A549 (cell line): ENCODE data around the gene C2orf42. TPM values are rescaled to one million over a fixed set of nuclear protein-coding genes. Genes with fewer than 3 reads are reported as not detected.
A peak's percentile ranks its signal among the peaks of the same experiment; 100 is the strongest.

Experiments used
- ATAC-seq, 2 experiments: fragments of 200-7000 bp in 1 of 2; fragments of >200 bp in 1 of 2; cut with Nextera tagmentation in 1 of 2; cut with Tn5 transposase in 1 of 2; 3 replicates each; pipeline versions ENCODE4 v1.8.0 to v1.9.1; 2018 to 2020; ENCODE audit warnings: mild to moderate bottlenecking in 1 of 2, moderate library complexity in 1 of 2
- CTCF ChIA-PET: fragments of 300-600 bp; sonication (Branson Sonifier 250); formaldehyde crosslinking; extraction: SDS; loops from one replicate; lab custom pipeline; 2021; ENCODE audit warnings: antibody characterized with exemption, inconsistent platforms; lab: Yijun Ruan, JAX
- POLR2A ChIA-PET: fragments of 350-600 bp; formaldehyde crosslinking; extraction: SDS; loops from one replicate; lab custom pipeline; 2021; ENCODE audit warnings: antibody characterized with exemption, inconsistent platforms; lab: Yijun Ruan, JAX
- DNase-seq, 2 experiments: peaks; one replicate each; pipeline versions ENCODE4 v3.0.0 to v3.0.0-alpha.2; 2011 to 2016; ENCODE audit warnings: low read depth in 1 of 2, low spot score in 1 of 2
- FAIRE-seq: peaks from 2 replicates; lab custom pipeline; 2011; peaks lifted over from hg19 to GRCh38; lab: Jason Lieb, UNC
- H3K27ac ChIP-seq, 2 experiments: fragments of >200 bp; sonication (Bioruptor Twin); formaldehyde crosslinking; 3 replicates each; pipeline ENCODE4 v1.5.1; 2016 to 2017
- H3K4me1 ChIP-seq: fragments of >200 bp; sonication (Bioruptor Twin); formaldehyde crosslinking; 3 replicates; pipeline ENCODE4 v1.6.1; 2016
- H3K4me2 ChIP-seq: fragments of >200 bp; sonication (Bioruptor Twin); formaldehyde crosslinking; 3 replicates; pipeline ENCODE4 v1.6.1; 2016
- H3K4me3 ChIP-seq: fragments of >200 bp; sonication (Bioruptor Twin); formaldehyde crosslinking; 3 replicates; pipeline ENCODE4 v1.5.1; 2016
- H3K9me3 ChIP-seq: fragments of >200 bp; sonication (Bioruptor Twin); formaldehyde crosslinking; 3 replicates; pipeline ENCODE4 v1.6.1; 2016
- CHD4 ChIP-seq: fragments of 200-600 bp; sonication (generic); IDR thresholded peaks from 2 replicates; pipeline ENCODE4 v1.6.1; 2016; ENCODE audit warnings: antibody characterized with exemption, mild to moderate bottlenecking, borderline replicate concordance
- EHMT2 ChIP-seq: fragments of 200-600 bp; sonication (generic); IDR thresholded peaks from 2 replicates; pipeline ENCODE4 v1.6.1; 2016; ENCODE audit warnings: antibody characterized with exemption, low read depth, mild to moderate bottlenecking, moderate library complexity
- ESRRA ChIP-seq: fragments of 150-350 bp; IDR thresholded peaks from 2 replicates; pipeline ENCODE4 v1.6.1; 2014; ENCODE audit warnings: mild to moderate bottlenecking, low read length, borderline replicate concordance
- FOSB ChIP-seq: fragments of 250-450 bp; sonication (Bioruptor Pico); IDR thresholded peaks from 2 replicates; pipeline ENCODE4 v1.5.0; 2020; ENCODE audit warnings: mild to moderate bottlenecking, moderate library complexity
- GATA3 ChIP-seq: IDR thresholded peaks from 2 replicates; pipeline ENCODE4 v1.6.1; 2012; ENCODE audit warnings: borderline replicate concordance
- HDAC2 ChIP-seq: fragments of 200-600 bp; sonication (generic); IDR thresholded peaks from 2 replicates; pipeline ENCODE4 v1.6.1; 2016
- HEYL ChIP-seq: fragments of 250-450 bp; sonication (Bioruptor Pico); IDR thresholded peaks from 2 replicates; pipeline ENCODE4 v1.8.0; 2021; ENCODE audit warnings: mild to moderate bottlenecking, moderate library complexity
- HOXB13 ChIP-seq: fragments of 250-450 bp; sonication (Bioruptor Pico); IDR thresholded peaks from 2 replicates; pipeline ENCODE4 v1.5.0; 2020; ENCODE audit warnings: low read depth, mild to moderate bottlenecking, moderate library complexity
- JUN ChIP-seq, 2 experiments: fragments of >200 bp; sonication (Bioruptor Twin); formaldehyde crosslinking; IDR thresholded peaks; 2 replicates in 1 of 2; 3 replicates in 1 of 2; pipeline ENCODE4 v1.6.1; 2016 to 2017
- JUNB ChIP-seq: fragments of >200 bp; sonication (Bioruptor Twin); formaldehyde crosslinking; IDR thresholded peaks from 2 replicates; pipeline ENCODE4 v1.6.1; 2016
- MAX ChIP-seq: IDR thresholded peaks from 2 replicates; pipeline ENCODE4 v1.6.1; 2012
- MAZ ChIP-seq: fragments of 150-350 bp; IDR thresholded peaks from 2 replicates; pipeline ENCODE4 v1.6.1; 2014; ENCODE audit warnings: antibody characterized with exemption, low read depth, low read length, borderline replicate concordance
- NFE2L2 ChIP-seq: fragments of 150-350 bp; conservative IDR thresholded peaks from 2 replicates; pipeline ENCODE4 v1.6.1; 2014; ENCODE audit warnings: low read length
- NR3C1 ChIP-seq: fragments of >200 bp; sonication (Bioruptor Twin); formaldehyde crosslinking; IDR thresholded peaks from 3 replicates; pipeline ENCODE4 v1.6.1; 2017
- RCOR1 ChIP-seq: fragments of 150-350 bp; IDR thresholded peaks from 2 replicates; pipeline ENCODE4 v1.6.1; 2014; ENCODE audit warnings: antibody characterized with exemption, low read length, low read depth
- REST ChIP-seq: fragments of 200-600 bp; sonication (generic); IDR thresholded peaks from 2 replicates; pipeline ENCODE4 v1.6.1; 2016; ENCODE audit warnings: antibody characterized with exemption, mild to moderate bottlenecking, moderate library complexity
- RNF2 ChIP-seq: fragments of 200-600 bp; sonication (generic); IDR thresholded peaks from 2 replicates; pipeline ENCODE4 v1.6.1; 2016; ENCODE audit warnings: low read depth, mild to moderate bottlenecking, antibody characterized with exemption, moderate library complexity, borderline replicate concordance
- SMC3 ChIP-seq: fragments of >200 bp; sonication (Bioruptor Twin); formaldehyde crosslinking; IDR thresholded peaks from 3 replicates; pipeline ENCODE4 v1.6.1; 2018; ENCODE audit warnings: inconsistent platforms
- TFCP2L1 ChIP-seq: fragments of 250-450 bp; sonication (Bioruptor Pico); IDR thresholded peaks from 2 replicates; pipeline ENCODE4 v1.5.0; 2021; ENCODE audit warnings: mild to moderate bottlenecking
- ZC3H11A ChIP-seq: fragments of 450-650 bp; IDR thresholded peaks from 2 replicates; pipeline ENCODE4 v1.6.1; 2014; ENCODE audit warnings: antibody characterized with exemption, mild to moderate bottlenecking
- WGBS: methylation state at CpG from one replicate; pipeline ENCODE4 v1.1.6; 2017; ENCODE audit errors: missing lambda C conversion rate; 5-methylcytosine and 5-hydroxymethylcytosine counted together
- polyA plus RNA-seq, 4 experiments: library from polyadenylated mRNA; depleted of rRNA in 3 of 4; stranded (reverse); fragments of >200 nt; fragmentation: RNase III in 1 of 4; extraction: RNeasy Plus Mini Kit Qiagen cat#74134 plus additional on column Dnase treatment in 1 of 4; gene quantifications; 2 replicates in 3 of 4; 3 replicates in 1 of 4; pipeline ENCODE4 v1.2.3, GENCODE V29; 2011 to 2017
- TF ChIP-seq, protein P1 (sequence below): fragments of >200 bp; sonication (Bioruptor Twin); formaldehyde crosslinking; IDR thresholded peaks from 3 replicates; pipeline ENCODE4 v1.6.1; 2016

Gene C2orf42
- polyA plus RNA-seq, 2 of the 4 experiments (the other 2 are of a cell fraction): 9.5 to 10.4 TPM

- POLR2A ChIA-PET: interaction anchor here (0.6 to 1.3 kb wide), 3 partner anchors 8 to 20 kb away, joined by 3 to 6 read pairs (median 4); no protein-coding TSS in a partner anchor
- H3K4me2 ChIP-seq: no peak overlapping the region
- ATAC-seq: peak in 1 of 2 experiments; percentile 18; a peak in 1 of 6 replicates
- H3K4me1 ChIP-seq: peaks cover 22% of the 10 kb centered on the region
- TF ChIP-seq EHMT2 (no peak), ESRRA (no peak), RNF2 (no peak), HEYL (no peak), SMC3 (no peak), TFCP2L1 (CRISPR knock-in tag) (no peak)
- H3K4me3 ChIP-seq: no peak overlapping the region
- no peaks in the 10 kb centered on the region for H3K9me3 ChIP-seq
- no peak overlapping the region for H3K27ac ChIP-seq
- no peak for FAIRE-seq
- no peak for DNase-seq
- WGBS: 87% methylated on average over 8 of the region's 8 CpGs
- CTCF ChIA-PET: interaction anchor here (0.5 to 2.2 kb wide), 7 partner anchors 8 to 755 kb away, joined by 3 to 9 read pairs (median 4); no protein-coding TSS in a partner anchor
These were observed 75.0 kb downstream of the C2orf42 start for GRCh38 chr2:70115646-70116442.

- no peak for TF ChIP-seq RCOR1
- no peak for TF ChIP-seq JUNB
- TF ChIP-seq, protein P1, sequence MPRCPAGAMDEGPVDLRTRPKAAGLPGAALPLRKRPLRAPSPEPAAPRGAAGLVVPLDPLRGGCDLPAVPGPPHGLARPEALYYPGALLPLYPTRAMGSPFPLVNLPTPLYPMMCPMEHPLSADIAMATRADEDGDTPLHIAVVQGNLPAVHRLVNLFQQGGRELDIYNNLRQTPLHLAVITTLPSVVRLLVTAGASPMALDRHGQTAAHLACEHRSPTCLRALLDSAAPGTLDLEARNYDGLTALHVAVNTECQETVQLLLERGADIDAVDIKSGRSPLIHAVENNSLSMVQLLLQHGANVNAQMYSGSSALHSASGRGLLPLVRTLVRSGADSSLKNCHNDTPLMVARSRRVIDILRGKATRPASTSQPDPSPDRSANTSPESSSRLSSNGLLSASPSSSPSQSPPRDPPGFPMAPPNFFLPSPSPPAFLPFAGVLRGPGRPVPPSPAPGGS: no peak
- TF ChIP-seq MAX: no peak
- no peak for TF ChIP-seq MAZ
- TF ChIP-seq JUN (IDR thresholded peaks at IDR 0.05): no peak
- no peak for TF ChIP-seq HOXB13 (CRISPR knock-in tag)
- no peak for TF ChIP-seq EHMT2
- TF ChIP-seq FOSB (CRISPR knock-in tag): no peak
- TF ChIP-seq SMC3: no peak
- no peak for TF ChIP-seq NR3C1
- TF ChIP-seq HDAC2: no peak
- TF ChIP-seq ESRRA: no peak
- no peak for TF ChIP-seq CHD4
- TF ChIP-seq NFE2L2: no peak
- TF ChIP-seq GATA3: no peak
- TF ChIP-seq TFCP2L1 (CRISPR knock-in tag): no peak
- TF ChIP-seq REST: no peak
- no peak for TF ChIP-seq ZC3H11A
- ChIA-PET POLR2A (interaction anchor here (1.0 to 1.5 kb wide), 2 partner anchors 11 to 19 kb away, joined by 8 to 10 read pairs; no protein-coding TSS in a partner anchor), CTCF (interaction anchor here (0.9 to 1.4 kb wide), 3 partner anchors 8 to 29 kb away, joined by 3 to 4 read pairs (median 3); no protein-coding TSS in a partner anchor)
- peak overlapping the region in 1 of 2 experiments; percentile 53; a peak in 1 of 6 replicates for H3K27ac ChIP-seq
- no peaks in the 10 kb centered on the region for H3K9me3 ChIP-seq
- DNase-seq: no peak
- no peak for ATAC-seq
- H3K4me2 ChIP-seq: no peak overlapping the region
- no peak for FAIRE-seq
- H3K4me1 ChIP-seq: peaks cover 30% of the 10 kb centered on the region
- 88% methylated on average over 4 of the region's 4 CpGs for WGBS
- H3K4me3 ChIP-seq: no peak overlapping the region
These were observed 77.3 kb downstream of the C2orf42 start for GRCh38 chr2:70113359-70114070.
